GM21390 (cell line): Measurements from ENCODE around the gene C5orf47.

Experiments
- ATAC-seq: cut with Tn5 transposase; IDR thresholded peaks from one replicate; pipeline ENCODE4 v1.9.1; 2021; ENCODE audit not compliant: unreplicated experiment

C5orf47 gene

GRCh38 chr5:173988554-173989431 lies at the start of gene C5orf47:
Gene C5orf47 (plus strand): TSS chr5:173989170. CDS start chr5:173989264, 94 bp downstream.
- ATAC-seq: no peak

DNA sequence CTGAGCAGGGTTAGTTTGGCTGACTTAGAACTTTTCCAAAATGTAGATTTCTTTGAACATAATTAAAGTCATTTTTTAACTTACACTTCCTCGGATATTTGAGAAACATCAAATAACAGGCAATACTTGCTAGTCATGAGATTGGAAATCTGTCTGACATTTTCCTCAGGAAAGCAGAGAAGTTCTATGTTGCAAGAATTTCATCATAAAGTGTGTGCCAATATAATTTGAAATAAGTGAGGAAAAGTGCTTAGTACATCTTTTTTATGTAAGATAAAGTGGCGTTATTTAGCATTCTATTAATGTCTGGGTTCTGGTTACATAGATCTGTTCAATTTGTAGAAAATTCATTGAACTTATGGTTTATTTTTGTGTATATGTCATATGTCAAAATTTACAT lies 48.7 kb upstream of the C5orf47 start:
- no peak for ATAC-seq

- no peak for ATAC-seq
Measured at GRCh38 chr5:173941102-173941501, 47.9 kb upstream of the C5orf47 start.

DNA sequence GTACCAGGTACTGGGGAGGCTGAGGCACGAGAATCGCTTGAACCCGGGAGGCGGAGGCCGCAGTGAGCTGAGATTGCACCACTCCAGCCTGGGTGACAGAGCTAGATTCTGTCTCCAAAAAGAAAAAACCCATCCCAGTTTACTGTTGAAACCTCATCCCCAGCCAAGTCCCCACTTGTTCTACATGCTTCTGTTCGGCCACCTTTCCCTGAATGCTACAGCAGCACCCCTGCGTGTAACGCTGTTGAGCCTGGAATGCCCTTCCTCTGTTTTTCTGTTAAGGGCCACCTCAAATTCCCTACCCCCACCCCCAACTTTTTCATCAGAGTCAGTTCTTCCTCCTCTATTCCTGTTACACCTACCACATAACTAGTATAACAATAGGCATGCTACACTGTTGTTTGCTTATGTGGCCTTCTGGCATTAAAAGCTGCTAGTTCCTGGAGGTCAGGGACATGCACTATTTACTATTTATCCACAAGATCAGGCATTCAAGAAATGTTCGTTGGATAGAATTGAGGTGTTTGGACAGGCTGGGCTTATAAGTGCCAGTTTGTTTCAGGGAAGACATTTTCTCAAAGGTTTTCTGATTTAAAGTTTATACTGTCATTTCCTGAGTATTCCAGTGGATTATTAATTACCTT lies 47.1 kb upstream of the C5orf47 start:
- no peak for ATAC-seq

- no peak for ATAC-seq
Measured at GRCh38 chr5:173944511-173944910, 44.5 kb upstream of the C5orf47 start.

- no peak for ATAC-seq
Measured at GRCh38 chr5:173945160-173945559, 43.8 kb upstream of the C5orf47 start.

GRCh38 chr5:173946323-173946722 lies 42.6 kb upstream of the C5orf47 start:
- no peak for ATAC-seq

DNA sequence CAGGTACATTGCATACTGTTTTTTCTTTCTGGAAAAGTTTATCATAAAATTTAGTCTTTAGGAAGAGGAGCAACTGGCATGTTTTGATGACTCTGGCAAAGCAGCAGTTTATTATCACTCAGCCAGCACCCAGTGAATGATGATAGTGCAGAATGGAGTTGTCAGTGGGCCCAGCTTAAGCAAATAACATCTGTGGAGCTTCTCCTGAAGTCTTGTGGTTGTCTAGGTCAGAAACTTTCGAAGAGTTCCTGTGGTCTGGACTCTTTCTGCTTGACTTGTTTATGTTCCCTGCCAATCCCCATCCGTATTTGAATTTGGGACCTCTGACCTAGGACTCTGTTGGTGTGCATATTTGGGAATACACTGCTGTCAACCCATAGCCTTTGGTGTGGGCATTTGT lies 38.1 kb upstream of the C5orf47 start:
- ATAC-seq: no peak

DNA sequence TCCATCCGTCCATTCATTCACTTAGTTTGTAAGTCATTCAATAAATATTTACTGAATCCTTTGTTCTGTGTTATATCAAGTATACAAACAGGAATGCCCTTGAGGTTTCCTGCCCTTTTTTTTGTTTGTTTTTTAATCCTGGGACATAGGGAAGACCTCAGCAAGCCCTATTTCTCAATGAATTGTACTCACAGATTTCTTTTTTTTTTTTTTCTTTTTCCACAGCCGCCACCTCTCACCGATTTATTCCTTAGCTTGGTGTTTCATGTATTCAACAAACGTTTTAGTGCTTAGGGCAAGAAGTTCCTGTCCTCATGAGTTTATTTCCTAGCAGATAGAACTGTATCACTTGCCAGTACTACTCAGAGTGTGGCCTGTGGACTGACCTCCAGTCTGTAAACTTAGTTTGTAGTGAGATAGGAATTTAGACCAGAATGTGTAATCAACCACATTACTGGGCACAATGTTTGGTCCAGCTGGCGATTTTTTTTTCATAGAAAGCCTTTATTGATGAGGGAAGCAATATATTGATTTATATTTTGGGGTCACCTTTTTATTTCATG lies 35.4 kb upstream of the C5orf47 start:
- no peak for ATAC-seq

- no peak for ATAC-seq
Measured at GRCh38 chr5:173954671-173955521, 34.1 kb upstream of the C5orf47 start.

DNA sequence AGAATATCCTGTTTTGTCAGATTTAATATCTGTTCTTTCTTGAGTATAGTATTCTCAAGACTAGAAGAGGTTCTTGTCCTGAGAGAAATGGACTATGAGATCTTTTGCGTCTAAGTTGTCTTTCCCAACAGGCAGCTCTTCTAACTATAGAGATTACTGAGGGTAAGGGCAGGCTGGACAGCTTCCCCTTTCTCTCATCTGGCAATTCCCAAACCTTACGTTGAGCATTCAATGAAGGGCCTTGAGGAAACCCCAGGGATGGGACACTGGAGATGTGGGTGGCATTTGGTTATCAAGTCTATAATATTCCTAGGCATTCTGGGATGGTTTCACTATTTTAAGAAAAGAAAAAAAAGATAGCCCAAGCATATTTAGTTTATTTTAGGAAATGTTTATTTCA lies 28.0 kb upstream of the C5orf47 start:
- no peak for ATAC-seq

GRCh38 chr5:173961418-173961817 lies 27.6 kb upstream of the C5orf47 start:
- ATAC-seq: no peak

- no peak for ATAC-seq
Measured at GRCh38 chr5:173962436-173962972, 26.5 kb upstream of the C5orf47 start.

- no peak for ATAC-seq
Measured at GRCh38 chr5:173963182-173963838, 25.7 kb upstream of the C5orf47 start.

DNA sequence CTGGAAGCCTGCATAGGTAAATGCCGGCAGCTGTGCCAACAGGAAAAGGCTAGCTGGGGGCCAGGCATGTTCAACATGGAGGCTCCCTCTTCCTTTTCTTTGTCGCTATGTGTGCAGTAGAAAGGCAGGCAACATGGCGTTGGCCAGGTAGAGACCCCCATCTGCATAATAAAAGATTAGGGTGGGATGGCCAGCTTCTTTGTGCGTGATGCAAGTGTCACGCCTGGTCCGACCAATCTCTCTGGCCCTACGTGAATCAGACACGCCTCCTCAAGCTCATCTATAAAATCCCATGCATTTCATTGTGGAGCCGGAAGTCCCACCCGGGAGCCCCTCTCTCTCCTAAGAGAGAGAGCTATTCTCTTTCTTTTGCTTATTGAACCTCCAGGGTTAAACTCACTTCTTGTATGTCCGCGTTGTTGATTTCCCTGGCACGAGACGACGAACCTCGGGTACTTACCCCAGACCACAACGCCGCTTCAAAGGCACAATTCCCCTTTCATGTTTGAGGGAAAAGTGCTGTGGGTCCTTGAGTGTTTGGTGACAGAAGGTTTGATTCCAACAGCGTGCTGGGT lies 25.0 kb upstream of the C5orf47 start:
- ATAC-seq: no peak

DNA sequence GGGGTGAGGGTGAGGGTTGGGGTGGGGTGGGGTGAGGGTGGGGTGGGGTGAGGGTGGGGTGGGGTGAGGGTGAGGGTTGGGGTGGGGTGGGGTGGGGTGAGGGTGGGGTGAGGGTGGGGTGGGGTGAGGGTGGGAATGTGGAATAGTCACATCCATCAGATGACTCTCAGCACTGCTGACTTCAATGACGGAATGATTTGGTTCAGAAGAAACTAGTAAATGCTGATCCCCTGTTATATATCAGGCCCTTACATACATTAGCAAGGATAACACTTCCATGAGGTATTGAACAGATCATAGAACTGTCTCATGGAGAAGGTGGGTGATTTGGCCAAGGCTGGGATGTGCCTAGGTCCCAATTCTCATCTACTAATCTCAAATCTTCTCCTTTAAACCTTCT lies 24.5 kb upstream of the C5orf47 start:
- no peak for ATAC-seq

- no peak for ATAC-seq
Measured at GRCh38 chr5:173967241-173967640, 21.7 kb upstream of the C5orf47 start.

- no peak for ATAC-seq
Measured at GRCh38 chr5:173968154-173968797, 20.7 kb upstream of the C5orf47 start.
